PC-9 (cell line): ENCODE measurements around the gene TMCC1. TPM values are rescaled to one million over a fixed set of nuclear protein-coding genes. Genes with fewer than 3 reads are reported as not detected.
A peak's percentile ranks its signal among the peaks of the same experiment; 100 is the strongest.

Experiments
- BruUV-seq: library from RNA; stranded (reverse); fragments of 400-500 nt; replicated peaks from 2 replicates; lab custom pipeline; 2021; lab: Mats Ljungman, UMichigan
- CTCF ChIA-PET: fragments of 300-600 bp; sonication (Branson Sonifier 250); formaldehyde crosslinking; loops from one replicate; lab custom pipeline; 2022; ENCODE audit warnings: antibody characterized with exemption; lab: Charles Lee
- POLR2A ChIA-PET: fragments of 300-600 bp; sonication (Branson Sonifier 250); formaldehyde crosslinking; loops from one replicate; lab custom pipeline; 2022; ENCODE audit warnings: antibody characterized with exemption; ENCODE audit not compliant: unreplicated experiment; lab: Charles Lee
- DNase-seq, 2 experiments: peaks; one replicate each; pipeline versions ENCODE4 v3.0.0 to v3.0.0-alpha.2; 2015 to 2022; ENCODE audit warnings: mixed read lengths in 1 of 2
- H2AFZ ChIP-seq: fragments of 200-600 bp; sonication (generic); 2 replicates; pipeline ENCODE4 v1.8.1; 2017; ENCODE audit warnings: antibody characterized with exemption
- H3F3A ChIP-seq: fragments of 200-600 bp; sonication (generic); 2 replicates; pipeline ENCODE4 v1.8.1; 2017; ENCODE audit warnings: antibody characterized with exemption, mild to moderate bottlenecking, low read depth; ENCODE audit not compliant: insufficient read depth
- H3K27ac ChIP-seq: fragments of 200-600 bp; sonication (generic); 2 replicates; pipeline ENCODE4 v1.6.1; 2016; ENCODE audit warnings: mixed run types
- H3K27me3 ChIP-seq: fragments of 200-600 bp; sonication (generic); 2 replicates; pipeline ENCODE4 v1.6.1; 2016; ENCODE audit warnings: low read depth, mixed run types; ENCODE audit not compliant: insufficient read depth
- H3K36me3 ChIP-seq: fragments of 200-600 bp; sonication (generic); 2 replicates; pipeline ENCODE4 v1.6.1; 2016; ENCODE audit warnings: low read depth, mixed run types
- H3K4me1 ChIP-seq: fragments of 200-600 bp; sonication (generic); replicated peaks from 2 replicates; pipeline ENCODE4 v1.6.1; 2016; ENCODE audit warnings: mixed run types; ENCODE audit not compliant: insufficient read depth
- H3K4me2 ChIP-seq: fragments of 200-600 bp; sonication (generic); 2 replicates; pipeline ENCODE4 v1.6.1; 2017; ENCODE audit warnings: mixed run types
- H3K4me3 ChIP-seq: fragments of 200-600 bp; sonication (generic); 2 replicates; pipeline ENCODE4 v1.6.1; 2016; ENCODE audit warnings: mixed run types
- H3K79me2 ChIP-seq: fragments of 200-600 bp; sonication (generic); 2 replicates; pipeline ENCODE4 v1.6.1; 2017; ENCODE audit warnings: low read depth, mixed run types
- H3K9me2 ChIP-seq: fragments of 200-600 bp; sonication (generic); 2 replicates; pipeline ENCODE4 v1.8.1; 2017; ENCODE audit warnings: mild to moderate bottlenecking; ENCODE audit not compliant: insufficient read depth
- H3K9me3 ChIP-seq: fragments of 200-600 bp; sonication (generic); 2 replicates; pipeline ENCODE4 v1.8.1; 2016; ENCODE audit warnings: low read depth; ENCODE audit not compliant: insufficient read depth
- H4K20me1 ChIP-seq: fragments of 200-600 bp; sonication (generic); 2 replicates; pipeline ENCODE4 v1.8.1; 2017; ENCODE audit not compliant: insufficient read depth
- EZH2 ChIP-seq: fragments of 200-600 bp; sonication (generic); IDR thresholded peaks from 2 replicates; pipeline ENCODE4 v1.8.0; 2017; ENCODE audit warnings: antibody characterized with exemption, low read depth
- intact Hi-C: fragments of 100-400 bp; cut with micrococcal nuclease; formaldehyde crosslinking; loops from one replicate; pipeline ENCODE4 v1.10.0; 2022; ENCODE audit not compliant: unreplicated experiment
- total RNA-seq: library from RNA; stranded (reverse); gene quantifications from 2 replicates; pipeline ENCODE4 v1.2.3, GENCODE V29; 2021
- TF ChIP-seq, protein P1 (sequence below): fragments of 200-600 bp; sonication (generic); conservative IDR thresholded peaks from 2 replicates; pipeline ENCODE4 v1.6.1; 2017; ENCODE audit warnings: mixed run types, antibody characterized with exemption, mild to moderate bottlenecking, moderate library complexity

The TMCC1 gene
- total RNA-seq, 1 experiment from 2014 or later: 41.4 TPM

DNA sequence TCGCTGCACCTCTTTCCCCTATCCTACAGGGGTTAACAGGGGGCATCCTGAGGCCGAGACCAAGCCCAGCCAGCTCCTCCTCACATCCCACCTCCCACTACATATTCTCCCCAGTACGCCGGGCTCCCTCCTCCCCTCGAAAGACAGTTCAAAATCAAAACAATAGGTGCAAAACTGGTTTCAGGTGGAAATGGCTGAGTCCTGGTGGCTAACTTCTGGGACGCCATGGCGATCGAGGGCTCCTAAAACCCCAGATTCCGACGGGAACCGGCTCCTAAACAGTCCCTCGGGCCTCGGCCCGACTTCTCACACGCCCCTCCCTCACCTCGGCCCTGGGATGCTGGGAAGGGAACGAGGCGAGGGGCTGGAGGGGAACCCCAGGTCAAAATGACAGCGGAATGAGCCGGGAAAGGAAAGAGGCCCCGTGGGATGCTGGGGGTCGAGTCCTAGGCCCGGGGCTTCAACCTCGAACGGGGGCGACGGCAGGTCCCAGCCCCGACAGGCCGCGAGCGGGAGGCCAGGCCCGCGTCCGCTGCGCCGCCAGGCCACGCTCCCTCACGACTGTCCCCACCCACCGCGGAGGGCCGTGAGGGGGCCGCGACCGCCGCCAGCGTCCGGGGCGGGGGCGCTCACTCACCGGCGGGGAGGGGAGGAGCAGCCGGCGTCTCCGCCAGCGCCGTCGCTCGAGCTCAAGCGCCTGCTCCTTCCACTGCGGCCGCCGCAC, 492 bp downstream of the TMCC1 start:
- no peaks in the 10 kb centered on the region for H3K9me3 ChIP-seq
- H3K9me2 ChIP-seq: no peaks in the 10 kb centered on the region
- DNase-seq: peak; percentile 38 to 83
- peaks cover 45% of the 10 kb centered on the region for H3K4me1 ChIP-seq
- H3K27me3 ChIP-seq: no peaks in the 10 kb centered on the region
- no peak for TF ChIP-seq EZH2
- TF ChIP-seq, protein P1, sequence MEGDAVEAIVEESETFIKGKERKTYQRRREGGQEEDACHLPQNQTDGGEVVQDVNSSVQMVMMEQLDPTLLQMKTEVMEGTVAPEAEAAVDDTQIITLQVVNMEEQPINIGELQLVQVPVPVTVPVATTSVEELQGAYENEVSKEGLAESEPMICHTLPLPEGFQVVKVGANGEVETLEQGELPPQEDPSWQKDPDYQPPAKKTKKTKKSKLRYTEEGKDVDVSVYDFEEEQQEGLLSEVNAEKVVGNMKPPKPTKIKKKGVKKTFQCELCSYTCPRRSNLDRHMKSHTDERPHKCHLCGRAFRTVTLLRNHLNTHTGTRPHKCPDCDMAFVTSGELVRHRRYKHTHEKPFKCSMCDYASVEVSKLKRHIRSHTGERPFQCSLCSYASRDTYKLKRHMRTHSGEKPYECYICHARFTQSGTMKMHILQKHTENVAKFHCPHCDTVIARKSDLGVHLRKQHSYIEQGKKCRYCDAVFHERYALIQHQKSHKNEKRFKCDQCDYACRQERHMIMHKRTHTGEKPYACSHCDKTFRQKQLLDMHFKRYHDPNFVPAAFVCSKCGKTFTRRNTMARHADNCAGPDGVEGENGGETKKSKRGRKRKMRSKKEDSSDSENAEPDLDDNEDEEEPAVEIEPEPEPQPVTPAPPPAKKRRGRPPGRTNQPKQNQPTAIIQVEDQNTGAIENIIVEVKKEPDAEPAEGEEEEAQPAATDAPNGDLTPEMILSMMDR: no peak
- ChIA-PET CTCF (interaction anchor here (0.6 to 1.6 kb wide), 5 partner anchors 10 to 509 kb away, joined by 3 to 5 read pairs (median 3); no protein-coding TSS in a partner anchor), POLR2A (interaction anchor here (0.5 to 1.0 kb wide), 10 partner anchors 9 to 1105 kb away, joined by 3 to 10 read pairs (median 4); no protein-coding TSS in a partner anchor)
- intact Hi-C loops: loop anchor here (1.0 to 2.0 kb wide), 4 partner anchors 15 to 266 kb away; no protein-coding TSS in a partner anchor
- peaks cover 29% of the 10 kb centered on the region for H3F3A ChIP-seq
- H3K36me3 ChIP-seq: no peaks in the 10 kb centered on the region; the same call in 1 of the 2 replicates
- H3K4me3 ChIP-seq: peak overlapping the region; percentile 100
- peak overlapping the region; percentile 86 for H3K4me2 ChIP-seq
- BruUV-seq: no TSS peak
- peak overlapping the region; percentile 99 for H2AFZ ChIP-seq
- H3K27ac ChIP-seq: peak overlapping the region; percentile 88
- peaks cover 5% of the 10 kb centered on the region for H4K20me1 ChIP-seq
- peaks cover 58% of the 10 kb centered on the region for H3K79me2 ChIP-seq

DNA sequence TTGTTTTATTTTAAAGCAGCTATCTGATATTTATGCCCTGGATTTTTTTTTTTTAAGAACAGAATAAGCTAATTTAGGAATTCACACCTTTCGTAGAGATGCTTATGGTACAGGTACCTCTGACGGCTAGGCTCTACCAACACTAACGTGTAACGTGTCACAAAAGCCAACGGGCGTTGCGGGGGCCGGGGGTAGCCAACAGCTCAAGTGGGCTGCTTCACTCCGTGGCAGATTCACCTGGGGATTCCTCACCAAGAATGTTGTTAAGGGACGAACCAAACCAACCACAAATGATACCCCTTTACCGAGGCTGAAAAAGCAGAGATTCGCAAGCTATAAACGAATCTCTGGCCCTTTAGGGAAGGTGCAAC, 1.0 kb downstream of the TMCC1 start:
- TSS peak; percentile 58 for BruUV-seq
- intact Hi-C loops: loop anchor here (1.0 to 2.0 kb wide), 3 partner anchors 42 to 266 kb away; no protein-coding TSS in a partner anchor
- Histone ChIP-seq H3K4me1 (peaks cover 45% of the 10 kb centered on the region), H3F3A (peaks cover 27% of the 10 kb centered on the region), H3K9me3 (no peaks in the 10 kb centered on the region), H3K4me2 (peak overlapping the region; percentile 86), H3K4me3 (peak overlapping the region; percentile 100), H3K36me3 (no peaks in the 10 kb centered on the region; the same call in 1 of the 2 replicates), H3K79me2 (peaks cover 63% of the 10 kb centered on the region), H2AFZ (peak overlapping the region; percentile 99), H3K27me3 (no peaks in the 10 kb centered on the region), H3K27ac (peak overlapping the region; percentile 88), H4K20me1 (peaks cover 5% of the 10 kb centered on the region), H3K9me2 (no peaks in the 10 kb centered on the region)
- CTCF ChIA-PET: interaction anchor here (0.6 to 1.2 kb wide), 3 partner anchors 16 to 219 kb away, joined by 3 to 5 read pairs (median 3); no protein-coding TSS in a partner anchor
- no peak for TF ChIP-seq EZH2
- TF ChIP-seq, protein P1: no peak
- POLR2A ChIA-PET: interaction anchor here (0.6 kb wide), 2 partner anchors 10 to 37 kb away, joined by 3 to 4 read pairs; no protein-coding TSS in a partner anchor
- no peak for DNase-seq

DNA sequence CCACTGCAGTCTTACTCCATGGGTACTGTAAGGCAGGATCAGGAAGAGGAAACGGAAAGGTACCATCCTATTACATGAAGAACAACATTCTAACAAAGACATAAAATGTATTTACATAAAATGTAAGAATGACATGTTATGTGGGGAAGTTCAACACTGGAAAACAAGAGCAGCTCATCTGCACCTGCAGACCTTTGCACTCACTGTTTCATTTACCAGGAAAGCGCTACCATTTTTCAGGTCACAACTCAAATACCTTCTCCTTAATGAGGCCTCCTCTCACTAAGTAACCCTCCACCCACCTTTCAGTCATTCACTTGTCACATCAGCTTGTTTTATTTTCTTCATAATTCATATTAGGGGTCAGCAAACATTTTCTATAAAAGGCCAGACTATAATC, 2.6 kb downstream of the TMCC1 start:
- no peaks in the 10 kb centered on the region for H3K27me3 ChIP-seq
- H3K9me3 ChIP-seq: no peaks in the 10 kb centered on the region
- H4K20me1 ChIP-seq: peaks cover 5% of the 10 kb centered on the region
- intact Hi-C loops: no loop called here
- H3K4me3 ChIP-seq: no peak overlapping the region; the same call in 1 of the 2 replicates
- ChIA-PET CTCF (no interaction called here), POLR2A (interaction anchor here (0.6 kb wide), 1 partner anchor 58 kb away, joined by 3 read pairs; no protein-coding TSS in a partner anchor)
- H3K4me2 ChIP-seq: peak overlapping the region; percentile 86
- DNase-seq: no peak
- H3K36me3 ChIP-seq: peaks cover 6% of the 10 kb centered on the region; the same call in 1 of the 2 replicates
- TF ChIP-seq, protein P1: no peak
- TF ChIP-seq EZH2: no peak
- H3K9me2 ChIP-seq: no peaks in the 10 kb centered on the region
- BruUV-seq: no TSS peak
- peaks cover 79% of the 10 kb centered on the region for H3K79me2 ChIP-seq
- peaks cover 45% of the 10 kb centered on the region for H3K4me1 ChIP-seq
- H2AFZ ChIP-seq: no peak overlapping the region
- no peak overlapping the region for H3K27ac ChIP-seq
- peaks cover 23% of the 10 kb centered on the region for H3F3A ChIP-seq
